Right ventricle myocardium inferior (tissue), 1 donor: ENCODE measurements around the gene FAM184B. TPM values are rescaled to one million over a fixed set of nuclear protein-coding genes. Genes with fewer than 3 reads are reported as not detected.

ENCODE experiments used
- ATAC-seq: fragments of 200-7000 bp; cut with Tn5 transposase; one replicate; pipeline ENCODE4 v1.9.1; 2020; ENCODE audit warnings: mild to moderate bottlenecking, moderate library complexity
- DNase-seq: peaks from one replicate; pipeline ENCODE4 v3.0.0; 2021; ENCODE audit errors: missing footprints
- intact Hi-C: fragments of 100-400 bp; cut with DNase I; formaldehyde crosslinking; loops from one replicate; pipeline ENCODE4 v1.11.0; 2022
- total RNA-seq: library from RNA; stranded (reverse); fragmentation: NEBNext Ultra II Directional; extraction: Animal tissue kit (Norgen Biotek cat#: 25700); gene quantifications from one replicate; pipeline ENCODE4 v1.2.1, GENCODE V29; 2021
- donor health status: DM: no; HTN: yes; CAD: no; lungs with severe emphysema.

Gene FAM184B
- total RNA-seq, 1 donor from 2014 or later, result not detected

GRCh38 chr4:17785858-17786257 lies 4.4 kb upstream of the FAM184B start:
- ATAC-seq (no peak), DNase-seq (no peak)
- intact Hi-C loops, result no loop called here

- ATAC-seq, result no peak
- peak; percentile 69 for DNase-seq
- intact Hi-C loops, result no loop called here
Observed at GRCh38 chr4:17780501-17781299, 721 bp downstream of the FAM184B start.

DNA sequence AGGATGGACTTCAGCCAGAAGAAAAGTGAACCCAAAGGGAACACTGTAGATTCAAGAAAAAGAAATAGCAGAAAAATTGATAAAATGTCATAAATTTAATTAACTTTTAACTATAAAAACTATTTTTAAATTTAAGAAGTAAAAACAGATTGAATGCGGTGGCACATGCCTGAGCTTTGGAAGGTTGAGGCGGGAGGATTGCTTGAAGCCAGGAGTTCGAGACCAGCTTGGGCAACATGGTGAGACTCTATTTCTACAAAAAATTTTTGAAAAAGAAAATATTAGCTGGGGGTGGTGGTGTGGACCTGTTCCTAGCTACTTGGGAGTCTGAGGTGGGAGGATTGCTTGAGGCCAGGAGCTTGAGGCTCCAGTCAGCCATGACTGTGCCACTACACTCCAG lies 3.0 kb downstream of the FAM184B start:
- ATAC-seq (no peak), DNase-seq (no peak)
- intact Hi-C loops, result no loop called here

GRCh38 chr4:17773135-17773698 lies 8.2 kb downstream of the FAM184B start:
- intact Hi-C loops, result no loop called here
- no peak for DNase-seq
- no peak for ATAC-seq

DNA sequence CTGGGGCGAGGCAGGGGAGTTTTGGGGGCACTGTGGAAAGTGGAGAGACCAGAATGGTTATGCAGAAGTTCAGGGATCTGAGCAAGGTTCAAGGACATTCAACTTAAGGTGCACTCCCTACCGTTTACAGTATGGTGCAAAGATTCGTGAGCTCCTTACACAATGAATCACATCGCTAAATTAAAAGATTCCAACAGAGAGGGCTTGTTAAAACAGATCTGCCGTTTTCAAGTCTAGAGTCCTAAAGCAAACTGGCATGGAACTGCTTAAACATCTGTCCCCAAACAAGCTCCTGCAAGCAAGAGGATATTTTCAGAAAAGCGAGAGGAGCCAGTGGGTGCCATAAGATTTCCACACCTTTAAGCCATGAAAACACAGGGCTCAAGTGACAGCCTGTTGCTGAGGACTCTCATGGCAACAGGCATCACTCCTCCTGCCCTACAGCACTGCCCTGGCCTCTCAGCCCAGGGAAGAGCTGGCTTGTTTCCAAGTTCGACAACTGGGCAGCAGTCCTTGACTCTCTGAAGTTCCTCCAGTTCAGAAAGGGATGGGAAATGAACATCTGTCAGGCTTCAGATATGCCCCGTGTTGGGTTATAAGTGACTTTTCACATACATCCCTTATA lies 10.0 kb downstream of the FAM184B start:
- intact Hi-C loops, result no loop called here
- DNase-seq, result no peak
- ATAC-seq, result no peak

DNA sequence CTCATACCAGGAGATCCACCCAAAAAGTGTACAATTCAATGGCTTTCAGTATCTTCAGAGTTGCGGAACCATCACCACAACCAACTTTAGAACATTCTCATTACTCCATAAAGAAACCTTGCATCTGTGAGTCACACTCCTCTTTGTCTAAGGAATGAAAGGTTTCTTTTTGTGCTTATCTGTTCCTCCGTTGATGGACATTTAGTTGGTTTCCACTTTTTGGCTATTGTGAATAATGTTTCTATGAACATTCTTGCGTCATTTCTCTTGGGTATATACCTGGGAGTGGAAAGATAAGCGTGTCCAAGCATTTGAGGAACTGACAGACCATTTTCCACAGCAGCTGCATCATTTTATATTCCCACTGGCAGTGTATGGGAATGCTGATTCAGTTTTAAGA lies 10.6 kb downstream of the FAM184B start:
- DNase-seq (no peak), ATAC-seq (no peak)

GRCh38 chr4:17769406-17770174 lies 11.8 kb downstream of the FAM184B start:
- DNase-seq, result no peak
- intact Hi-C loops, result no loop called here
- no peak for ATAC-seq

More for the DNA sequence above, 10.6 kb downstream of the FAM184B start:
- intact Hi-C loops, result no loop called here

GRCh38 chr4:17766826-17767458 lies 14.5 kb downstream of the FAM184B start:
- DNase-seq (no peak), ATAC-seq (no peak)
- intact Hi-C loops, result no loop called here

DNA sequence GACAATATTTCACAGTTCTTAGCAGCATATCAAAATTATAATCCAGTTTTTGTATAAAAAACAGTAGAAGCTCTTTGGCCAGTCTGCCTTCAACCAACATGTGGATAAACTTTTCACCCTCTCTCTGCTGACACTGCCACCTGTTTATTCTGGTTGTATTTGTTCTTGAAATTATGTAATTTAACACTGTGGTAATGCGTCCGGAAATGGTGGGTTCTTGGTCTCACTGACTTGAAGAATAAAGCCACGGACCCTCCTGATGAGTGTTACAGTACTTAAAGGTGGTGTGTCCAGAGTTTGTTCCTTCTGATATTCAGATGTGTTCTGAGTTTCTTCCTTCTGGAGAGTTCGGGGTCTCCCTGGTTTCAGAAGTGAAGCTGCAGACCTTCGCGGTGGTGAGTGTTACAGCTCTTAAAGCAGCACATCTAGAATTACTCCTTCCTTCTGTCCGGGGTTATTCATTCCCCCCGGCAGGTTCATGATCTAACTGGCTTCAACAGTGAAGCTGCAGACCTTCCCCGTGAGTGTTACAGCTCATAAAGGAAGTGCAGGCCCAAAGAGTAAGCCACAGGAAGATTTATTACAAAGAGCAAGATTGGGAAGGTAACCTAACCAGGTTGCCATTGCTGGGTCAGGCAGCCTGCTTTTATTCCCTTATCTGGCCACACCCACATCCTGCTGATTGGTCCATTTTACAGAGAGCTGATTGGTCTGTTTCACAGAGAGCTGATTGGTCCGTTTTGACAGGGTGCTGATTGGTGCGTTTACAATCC lies 15.7 kb downstream of the FAM184B start:
- DNase-seq (no peak), ATAC-seq (no peak)
- intact Hi-C loops, result no loop called here

- ATAC-seq (no peak), DNase-seq (no peak)
- intact Hi-C loops, result no loop called here
Observed at GRCh38 chr4:17763931-17764330, 17.5 kb downstream of the FAM184B start.

DNA sequence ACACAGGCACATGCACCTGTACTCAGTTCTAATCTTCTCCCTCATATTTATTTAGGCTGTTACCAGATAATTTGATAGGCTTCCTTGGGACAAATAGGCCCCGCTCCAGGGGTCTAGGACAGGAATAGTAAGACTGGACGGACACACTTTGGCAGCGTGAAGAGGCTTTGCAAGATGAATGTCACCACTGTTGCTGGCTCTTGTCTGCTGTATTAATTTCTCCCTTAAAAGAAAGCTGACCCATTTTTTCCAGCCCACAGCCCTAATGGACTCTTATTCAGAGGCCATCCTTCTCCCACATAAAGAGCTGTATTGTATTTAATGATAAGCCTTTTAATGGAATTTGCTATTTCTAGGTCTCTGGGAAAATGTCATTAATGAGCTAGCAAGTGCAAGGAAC lies 18.0 kb downstream of the FAM184B start:
- intact Hi-C loops, result no loop called here
- ATAC-seq, result no peak
- DNase-seq, result no peak

DNA sequence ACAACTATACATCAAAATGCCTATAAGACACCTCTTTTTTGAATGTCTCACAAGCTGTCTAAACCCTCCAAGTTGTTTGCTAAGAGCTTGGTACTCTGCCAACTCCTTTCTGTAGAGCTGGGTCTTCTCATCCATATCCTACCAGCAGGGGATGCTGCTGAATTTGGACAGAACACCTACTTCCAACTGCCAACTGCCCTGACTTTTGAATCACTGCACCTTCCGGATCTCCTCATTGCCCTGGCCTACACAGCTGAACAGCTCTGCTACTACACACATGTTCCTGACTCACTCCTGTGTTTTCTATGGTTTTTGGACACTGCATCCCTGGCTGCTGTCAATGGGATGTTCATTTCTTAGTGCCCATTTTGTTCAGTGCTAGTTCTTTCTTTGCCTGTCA lies 18.7 kb downstream of the FAM184B start:
- intact Hi-C loops, result no loop called here
- ATAC-seq, result no peak
- DNase-seq, result no peak

DNA sequence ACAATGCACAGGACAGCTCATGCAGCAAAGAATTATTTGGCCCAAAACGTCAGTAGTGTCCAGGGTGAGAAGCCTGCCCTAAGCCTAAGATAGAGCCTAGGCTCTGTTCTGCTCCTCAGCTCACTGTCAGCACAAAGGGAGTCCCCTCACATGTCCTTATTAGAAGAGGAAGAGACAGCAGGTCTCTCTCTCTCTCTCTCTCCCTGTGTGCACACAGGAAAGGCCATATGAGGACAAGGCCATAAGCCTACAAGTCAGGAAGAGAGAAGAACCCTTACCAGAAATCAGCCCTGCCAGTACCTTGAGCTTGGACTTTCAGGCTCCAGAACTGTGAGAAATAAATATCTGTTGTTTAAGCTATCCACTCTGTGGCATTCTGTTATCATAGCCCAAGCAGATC lies 20.4 kb downstream of the FAM184B start:
- ATAC-seq, result no peak
- intact Hi-C loops, result no loop called here

GRCh38 chr4:17760626-17761025 lies 20.8 kb downstream of the FAM184B start:
- no peak for DNase-seq
- ATAC-seq, result no peak
- intact Hi-C loops, result no loop called here

More for the DNA sequence above, 20.4 kb downstream of the FAM184B start:
- DNase-seq, result no peak

DNA sequence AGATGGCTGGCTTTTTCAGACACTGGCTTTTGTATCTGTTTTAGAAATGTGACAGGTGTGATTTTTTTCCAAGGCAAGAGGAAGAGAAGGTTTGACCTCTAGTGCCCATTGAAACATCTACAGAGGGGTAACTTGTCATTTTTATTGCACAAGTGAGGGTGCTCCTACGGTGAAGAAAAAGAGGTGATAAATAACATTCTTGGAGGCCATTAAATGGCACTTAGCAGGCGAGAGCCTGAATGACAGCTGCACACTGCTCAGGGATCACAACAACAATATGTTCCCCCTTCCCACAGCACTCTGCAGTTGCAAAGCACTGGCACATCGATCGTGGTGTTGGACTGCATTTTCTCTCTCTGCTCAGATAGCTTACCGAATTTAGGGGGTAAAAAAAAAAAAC lies 22.9 kb downstream of the FAM184B start:
- intact Hi-C loops, result no loop called here
- DNase-seq, result no peak
- ATAC-seq, result no peak

DNA sequence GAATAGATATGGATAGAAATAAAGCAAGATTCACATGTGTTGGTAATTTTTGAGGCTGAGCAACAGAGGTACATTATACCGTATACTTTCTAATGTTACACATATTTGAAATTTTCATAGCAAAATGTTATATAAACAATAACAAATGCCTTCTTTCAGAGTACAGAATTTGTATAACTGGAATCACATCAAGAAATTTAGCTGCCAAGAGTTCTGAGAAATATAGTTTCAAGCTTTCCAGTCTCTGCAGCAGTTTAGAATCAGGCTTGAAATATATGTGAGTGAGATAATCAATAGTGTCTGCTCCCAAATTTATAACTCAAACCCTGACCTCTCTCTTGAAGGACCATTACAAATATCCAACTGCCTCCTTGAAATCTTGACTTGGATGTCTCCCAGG lies 23.8 kb downstream of the FAM184B start:
- intact Hi-C loops, result no loop called here
- no peak for DNase-seq

GRCh38 chr4:17753646-17754045 lies 27.8 kb downstream of the FAM184B start:
- DNase-seq (no peak), ATAC-seq (no peak)
- intact Hi-C loops, result no loop called here

More for the DNA sequence above, 23.8 kb downstream of the FAM184B start:
- ATAC-seq, result no peak

GRCh38 chr4:17740702-17741101 lies 40.7 kb downstream of the FAM184B start:
- ATAC-seq (no peak), DNase-seq (no peak)
- intact Hi-C loops, result no loop called here
